Measurements from ENCODE around the gene CNTN5.
A peak's percentile ranks its signal among the peaks of the same experiment; 100 is the strongest.

The CNTN5 gene

GRCh38 chr11:99505831-99506230, 485.1 kb downstream of the CNTN5 start:
- Histone ChIP-seq H3K27me3 (ENCODE audit: insufficient read depth, low read length) (no peaks in the 10 kb centered on the region), H3K4me3 (ENCODE audit: low read depth, low read length) (no peak overlapping the region), H3K36me3 (ENCODE audit: insufficient read depth, low read length) (no peaks in the 10 kb centered on the region), H3K4me1 (ENCODE audit: control insufficient read depth, insufficient read depth, low read length, unreplicated experiment) (peaks cover 16% of the 10 kb centered on the region), H3K27ac (ENCODE audit: low read depth, low read length) (no peak overlapping the region), H3K79me2 (ENCODE audit: control insufficient read depth, insufficient read depth, low read length, unreplicated experiment) (no peaks in the 10 kb centered on the region), H2AFZ (ENCODE audit: low read length, unreplicated experiment) (peak overlapping the region; percentile 76)

DNA sequence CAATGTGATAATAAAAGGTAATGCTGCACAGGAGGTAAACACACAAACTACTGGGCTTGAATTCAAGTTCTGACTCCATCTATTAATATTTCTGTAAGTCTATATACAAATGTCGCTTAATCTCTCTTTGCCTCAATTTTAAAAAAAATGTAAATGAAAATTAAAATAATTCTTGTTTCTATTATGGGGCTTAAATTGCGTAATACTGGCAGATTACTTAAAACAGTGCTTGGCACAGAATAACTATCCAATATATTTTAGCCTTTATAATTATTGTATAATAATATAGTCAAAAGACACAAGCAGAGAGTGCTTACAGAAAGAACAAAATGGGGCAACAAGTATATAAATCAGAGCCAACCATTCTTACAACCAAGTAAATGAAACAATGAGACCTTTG, 489.1 kb downstream of the CNTN5 start:
- H3K4me3 ChIP-seq (ENCODE audit: low read depth, low read length) = no peak overlapping the region
- no peak overlapping the region for H3K27ac ChIP-seq (ENCODE audit: low read depth, low read length)
- H3K4me1 ChIP-seq (ENCODE audit: control insufficient read depth, insufficient read depth, low read length, unreplicated experiment) = peaks cover 13% of the 10 kb centered on the region
- no peaks in the 10 kb centered on the region for H3K27me3 ChIP-seq (ENCODE audit: insufficient read depth, low read length)
- H3K79me2 ChIP-seq (ENCODE audit: control insufficient read depth, insufficient read depth, low read length, unreplicated experiment) = no peaks in the 10 kb centered on the region
- H3K36me3 ChIP-seq (ENCODE audit: insufficient read depth, low read length) = no peaks in the 10 kb centered on the region
- H2AFZ ChIP-seq (ENCODE audit: low read length, unreplicated experiment) = no peak overlapping the region

DNA sequence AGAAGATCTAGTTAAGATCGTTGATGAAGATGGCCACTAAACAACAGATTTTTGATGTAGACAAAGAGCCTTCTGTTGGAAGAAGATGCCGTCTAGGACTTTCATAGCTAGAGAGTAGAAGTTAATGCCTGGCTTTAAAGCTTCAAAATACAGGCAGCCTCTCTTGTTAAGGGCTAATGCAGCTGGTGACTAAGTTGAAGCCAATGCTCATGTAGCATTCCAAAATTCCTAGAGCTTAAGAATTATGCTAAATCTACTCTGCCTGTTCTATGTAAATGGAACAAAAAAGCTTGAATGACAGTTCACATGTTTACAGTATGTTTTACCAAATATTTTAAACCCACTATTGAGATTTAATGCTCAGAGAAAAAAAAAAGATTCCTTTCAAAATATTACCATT, 492.6 kb downstream of the CNTN5 start:
- H3K4me3 ChIP-seq (ENCODE audit: low read depth, low read length) = no peak overlapping the region
- no peaks in the 10 kb centered on the region for H3K36me3 ChIP-seq (ENCODE audit: insufficient read depth, low read length)
- H3K27ac ChIP-seq (ENCODE audit: low read depth, low read length) = no peak overlapping the region
- no peak overlapping the region for H2AFZ ChIP-seq (ENCODE audit: low read length, unreplicated experiment)
- H3K4me1 ChIP-seq (ENCODE audit: control insufficient read depth, insufficient read depth, low read length, unreplicated experiment) = no peaks in the 10 kb centered on the region
- H3K79me2 ChIP-seq (ENCODE audit: control insufficient read depth, insufficient read depth, low read length, unreplicated experiment) = no peaks in the 10 kb centered on the region
- H3K27me3 ChIP-seq (ENCODE audit: insufficient read depth, low read length) = no peaks in the 10 kb centered on the region

GRCh38 chr11:99519095-99519494, 498.3 kb downstream of the CNTN5 start:
- no peak overlapping the region for H3K4me3 ChIP-seq (ENCODE audit: low read depth, low read length)
- no peak overlapping the region for H2AFZ ChIP-seq (ENCODE audit: low read length, unreplicated experiment)
- no peak overlapping the region for H3K27ac ChIP-seq (ENCODE audit: low read depth, low read length)
- no peaks in the 10 kb centered on the region for H3K79me2 ChIP-seq (ENCODE audit: control insufficient read depth, insufficient read depth, low read length, unreplicated experiment)
- no peaks in the 10 kb centered on the region for H3K36me3 ChIP-seq (ENCODE audit: insufficient read depth, low read length)
- H3K4me1 ChIP-seq (ENCODE audit: control insufficient read depth, insufficient read depth, low read length, unreplicated experiment) = peaks cover 22% of the 10 kb centered on the region
- no peaks in the 10 kb centered on the region for H3K27me3 ChIP-seq (ENCODE audit: insufficient read depth, low read length)

- H2AFZ ChIP-seq (ENCODE audit: low read length, unreplicated experiment) = peak overlapping the region; percentile 83
- H3K4me1 ChIP-seq (ENCODE audit: control insufficient read depth, insufficient read depth, low read length, unreplicated experiment) = peaks cover 22% of the 10 kb centered on the region
- peak overlapping the region; percentile 85 for H3K27ac ChIP-seq (ENCODE audit: low read depth, low read length)
- H3K79me2 ChIP-seq (ENCODE audit: control insufficient read depth, insufficient read depth, low read length, unreplicated experiment) = no peaks in the 10 kb centered on the region
- no peaks in the 10 kb centered on the region for H3K36me3 ChIP-seq (ENCODE audit: insufficient read depth, low read length)
- H3K4me3 ChIP-seq (ENCODE audit: low read depth, low read length) = peak overlapping the region; percentile 39; the same call in 1 of the 2 replicates
- no peaks in the 10 kb centered on the region for H3K27me3 ChIP-seq (ENCODE audit: insufficient read depth, low read length)
Measured at GRCh38 chr11:99522467-99523173, 501.9 kb downstream of the CNTN5 start.

GRCh38 chr11:99531468-99531867, 510.7 kb downstream of the CNTN5 start:
- H2AFZ ChIP-seq (ENCODE audit: low read length, unreplicated experiment) = no peak overlapping the region
- no peaks in the 10 kb centered on the region for H3K36me3 ChIP-seq (ENCODE audit: insufficient read depth, low read length)
- H3K27ac ChIP-seq (ENCODE audit: low read depth, low read length) = no peak overlapping the region
- H3K79me2 ChIP-seq (ENCODE audit: control insufficient read depth, insufficient read depth, low read length, unreplicated experiment) = no peaks in the 10 kb centered on the region
- H3K27me3 ChIP-seq (ENCODE audit: insufficient read depth, low read length) = no peaks in the 10 kb centered on the region
- H3K4me1 ChIP-seq (ENCODE audit: control insufficient read depth, insufficient read depth, low read length, unreplicated experiment) = peaks cover 13% of the 10 kb centered on the region
- no peak overlapping the region for H3K4me3 ChIP-seq (ENCODE audit: low read depth, low read length)

DNA sequence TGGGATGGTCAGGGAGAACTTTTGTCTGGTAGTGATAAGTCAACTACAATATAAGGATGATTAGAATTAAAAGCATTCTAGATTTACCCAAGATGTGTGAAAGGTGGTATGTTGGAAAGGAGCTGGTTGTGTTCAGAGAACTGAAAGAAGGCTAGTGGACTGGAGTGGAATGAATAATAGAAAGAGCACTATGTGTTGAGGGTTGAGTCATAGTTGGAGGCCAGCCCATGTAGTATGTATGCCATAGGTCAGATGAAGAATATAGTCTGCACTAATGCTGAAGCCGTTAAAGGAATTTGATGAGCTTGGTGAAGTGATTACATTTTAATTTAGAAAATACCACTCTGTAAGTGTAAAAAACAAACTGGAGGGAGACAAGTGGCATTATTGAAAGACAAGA, 514.1 kb downstream of the CNTN5 start:
- H2AFZ ChIP-seq (ENCODE audit: low read length, unreplicated experiment) = no peak overlapping the region
- no peak overlapping the region for H3K27ac ChIP-seq (ENCODE audit: low read depth, low read length)
- no peaks in the 10 kb centered on the region for H3K27me3 ChIP-seq (ENCODE audit: insufficient read depth, low read length)
- no peak overlapping the region for H3K4me3 ChIP-seq (ENCODE audit: low read depth, low read length)
- H3K79me2 ChIP-seq (ENCODE audit: control insufficient read depth, insufficient read depth, low read length, unreplicated experiment) = no peaks in the 10 kb centered on the region
- peaks cover 13% of the 10 kb centered on the region for H3K4me1 ChIP-seq (ENCODE audit: control insufficient read depth, insufficient read depth, low read length, unreplicated experiment)
- H3K36me3 ChIP-seq (ENCODE audit: insufficient read depth, low read length) = no peaks in the 10 kb centered on the region

DNA sequence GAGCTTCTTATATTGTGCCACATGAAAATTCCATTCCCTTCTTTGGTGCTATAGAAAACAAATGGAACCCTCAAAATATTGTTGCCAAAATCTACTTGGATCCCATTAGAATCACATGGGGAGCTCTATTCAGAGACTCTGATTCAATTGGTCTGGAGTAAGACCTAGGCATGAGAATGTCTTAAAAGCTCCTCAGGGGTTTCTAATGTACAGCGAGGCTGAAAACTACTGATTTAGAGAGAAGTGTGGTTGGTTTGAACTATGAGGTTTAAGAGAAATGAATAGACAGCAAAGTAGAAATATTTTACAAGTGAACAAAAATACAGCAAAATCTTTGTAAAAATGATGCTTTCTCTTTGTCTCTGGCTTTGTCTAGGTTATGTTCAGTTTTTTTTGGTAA, 514.7 kb downstream of the CNTN5 start:
- Histone ChIP-seq H3K4me3 (ENCODE audit: low read depth, low read length) (no peak overlapping the region), H3K27me3 (ENCODE audit: insufficient read depth, low read length) (no peaks in the 10 kb centered on the region), H2AFZ (ENCODE audit: low read length, unreplicated experiment) (no peak overlapping the region), H3K4me1 (ENCODE audit: control insufficient read depth, insufficient read depth, low read length, unreplicated experiment) (peaks cover 7% of the 10 kb centered on the region), H3K27ac (ENCODE audit: low read depth, low read length) (no peak overlapping the region), H3K36me3 (ENCODE audit: insufficient read depth, low read length) (no peaks in the 10 kb centered on the region), H3K79me2 (ENCODE audit: control insufficient read depth, insufficient read depth, low read length, unreplicated experiment) (no peaks in the 10 kb centered on the region)

- no peak overlapping the region for H2AFZ ChIP-seq (ENCODE audit: low read length, unreplicated experiment)
- H3K4me3 ChIP-seq (ENCODE audit: low read depth, low read length) = no peak overlapping the region
- no peaks in the 10 kb centered on the region for H3K36me3 ChIP-seq (ENCODE audit: insufficient read depth, low read length)
- no peak overlapping the region for H3K27ac ChIP-seq (ENCODE audit: low read depth, low read length)
- H3K4me1 ChIP-seq (ENCODE audit: control insufficient read depth, insufficient read depth, low read length, unreplicated experiment) = peaks cover 7% of the 10 kb centered on the region
- no peaks in the 10 kb centered on the region for H3K79me2 ChIP-seq (ENCODE audit: control insufficient read depth, insufficient read depth, low read length, unreplicated experiment)
- no peaks in the 10 kb centered on the region for H3K27me3 ChIP-seq (ENCODE audit: insufficient read depth, low read length)
Measured at GRCh38 chr11:99535819-99536218, 515.1 kb downstream of the CNTN5 start.

- Histone ChIP-seq H2AFZ (ENCODE audit: low read length, unreplicated experiment) (no peak overlapping the region), H3K27me3 (ENCODE audit: insufficient read depth, low read length) (no peaks in the 10 kb centered on the region), H3K4me3 (ENCODE audit: low read depth, low read length) (no peak overlapping the region), H3K36me3 (ENCODE audit: insufficient read depth, low read length) (no peaks in the 10 kb centered on the region), H3K27ac (ENCODE audit: low read depth, low read length) (no peak overlapping the region), H3K79me2 (ENCODE audit: control insufficient read depth, insufficient read depth, low read length, unreplicated experiment) (no peaks in the 10 kb centered on the region), H3K4me1 (ENCODE audit: control insufficient read depth, insufficient read depth, low read length, unreplicated experiment) (peaks cover 7% of the 10 kb centered on the region)
Measured at GRCh38 chr11:99537681-99538080, 516.9 kb downstream of the CNTN5 start.

GRCh38 chr11:99545616-99546015, 524.9 kb downstream of the CNTN5 start:
- H3K36me3 ChIP-seq (ENCODE audit: insufficient read depth, low read length) = no peaks in the 10 kb centered on the region
- H3K4me1 ChIP-seq (ENCODE audit: control insufficient read depth, insufficient read depth, low read length, unreplicated experiment) = no peaks in the 10 kb centered on the region
- no peak overlapping the region for H2AFZ ChIP-seq (ENCODE audit: low read length, unreplicated experiment)
- H3K4me3 ChIP-seq (ENCODE audit: low read depth, low read length) = no peak overlapping the region
- no peaks in the 10 kb centered on the region for H3K27me3 ChIP-seq (ENCODE audit: insufficient read depth, low read length)
- no peak overlapping the region for H3K27ac ChIP-seq (ENCODE audit: low read depth, low read length)
- H3K79me2 ChIP-seq (ENCODE audit: control insufficient read depth, insufficient read depth, low read length, unreplicated experiment) = no peaks in the 10 kb centered on the region

Data from ACC112 (cell line).